GM11168 (cell line): ENCODE data around the gene PACSIN2.
"Not testable (repeated sequence)": the region's sequence is repeated elsewhere in the genome, so short reads cannot be mapped to it uniquely, and the experiment has no call there.

Experiments used
- in situ Hi-C: fragments of 300-500 bp; cut with MboI; formaldehyde crosslinking; loops from one replicate; pipeline ENCODE4 v1.12.0; 2022; ENCODE audit warnings: low sequenced_read_pairs; ENCODE audit not compliant: unreplicated experiment

PACSIN2 gene

GRCh38 chr22:42932197-42932519 is 82.8 kb downstream of the PACSIN2 start:
- in situ Hi-C loops = no loop called here

GRCh38 chr22:42931421-42932196 is 83.3 kb downstream of the PACSIN2 start:
- in situ Hi-C loops = no loop called here

- in situ Hi-C loops = no loop called here
Observed at GRCh38 chr22:42930810-42931420, 84.0 kb downstream of the PACSIN2 start.

- in situ Hi-C loops = no loop called here
Observed at GRCh38 chr22:42929838-42930155, 85.2 kb downstream of the PACSIN2 start.

GRCh38 chr22:42928969-42929837 is 85.7 kb downstream of the PACSIN2 start:
- in situ Hi-C loops = no loop called here

GRCh38 chr22:42927966-42928365 is 87.0 kb downstream of the PACSIN2 start:
- in situ Hi-C loops = no loop called here

GRCh38 chr22:42926768-42927167 is 88.2 kb downstream of the PACSIN2 start:
- in situ Hi-C loops = no loop called here

- in situ Hi-C loops = no loop called here
Observed at GRCh38 chr22:42926104-42926503, 88.8 kb downstream of the PACSIN2 start.

- in situ Hi-C loops = no loop called here
Observed at GRCh38 chr22:42925598-42925997, 89.4 kb downstream of the PACSIN2 start.

GRCh38 chr22:42925031-42925430 is 89.9 kb downstream of the PACSIN2 start:
- in situ Hi-C loops = not testable (repeated sequence)

GRCh38 chr22:42924436-42924835 is 90.5 kb downstream of the PACSIN2 start:
- in situ Hi-C loops = no loop called here

- in situ Hi-C loops = no loop called here
Observed at GRCh38 chr22:42922374-42923191, 92.4 kb downstream of the PACSIN2 start.

GRCh38 chr22:42920101-42920820 is 94.7 kb downstream of the PACSIN2 start:
- in situ Hi-C loops = no loop called here

GRCh38 chr22:42919199-42919598 is 95.8 kb downstream of the PACSIN2 start:
- in situ Hi-C loops = no loop called here

- in situ Hi-C loops = no loop called here
Observed at GRCh38 chr22:42918500-42918899, 96.4 kb downstream of the PACSIN2 start.

GRCh38 chr22:42917358-42917757 is 97.6 kb downstream of the PACSIN2 start:
- in situ Hi-C loops = not testable (repeated sequence)

GRCh38 chr22:42915980-42916765 is 98.8 kb downstream of the PACSIN2 start:
- in situ Hi-C loops = no loop called here

GRCh38 chr22:42914511-42915076 is 100.4 kb downstream of the PACSIN2 start:
- in situ Hi-C loops = no loop called here
